Endothelial cell of umbilical vein (primary cell): ENCODE data around the gene GGPS1. TPM values are rescaled to one million over a fixed set of nuclear protein-coding genes. Genes with fewer than 3 reads are reported as not detected.

Experiments
- BruUV-seq: library from RNA; stranded (reverse); fragments of 400-500 nt; replicated peaks from 2 replicates; lab custom pipeline; 2021; lab: Mats Ljungman, UMichigan
- CTCF ChIA-PET: fragments of 300-600, 350-600 bp; sonication (Branson Sonifier 250); formaldehyde crosslinking; loops from one replicate; lab custom pipeline; 2021; ENCODE audit warnings: antibody characterized with exemption, inconsistent platforms; lab: Charles Lee
- POLR2A ChIA-PET: fragments of 300-600, 350-600 bp; sonication (Branson Sonifier 250); formaldehyde crosslinking; loops from one replicate; lab custom pipeline; 2021; ENCODE audit warnings: antibody characterized with exemption, inconsistent platforms; lab: Charles Lee
- DNase-seq: peaks from one replicate; pipeline ENCODE4 v3.0.0-alpha.2; 2011; ENCODE audit warnings: low read depth, low spot score
- FAIRE-seq: peaks from 2 replicates; lab custom pipeline; 2011; peaks lifted over from hg19 to GRCh38; lab: Jason Lieb, UNC
- H2AFZ ChIP-seq: 2 replicates; pipeline ENCODE4 v1.6.0; 2012; ENCODE audit warnings: low read depth, low read length, control low read depth, inconsistent platforms
- H3K27ac ChIP-seq: 2 replicates; pipeline ENCODE4 v1.5.1; 2011; ENCODE audit warnings: low read depth, mild to moderate bottlenecking, control low read depth, low read length, moderate library complexity; ENCODE audit not compliant: insufficient read depth
- H3K27me3 ChIP-seq, 2 experiments: 2 replicates each; pipeline versions ENCODE4 v1.6.0 to v1.6.1; 2011; ENCODE audit warnings: low read length in 2 of 2, mixed read lengths in 1 of 2; ENCODE audit not compliant: control insufficient read depth in 2 of 2, insufficient read depth in 2 of 2
- H3K36me3 ChIP-seq, 2 experiments: 2 replicates in 1 of 2; 3 replicates in 1 of 2; pipeline ENCODE4 v1.5.1; 2011; ENCODE audit warnings: low read length in 2 of 2, mild to moderate bottlenecking in 1 of 2, moderate library complexity in 1 of 2; ENCODE audit not compliant: control insufficient read depth in 2 of 2, insufficient read depth in 2 of 2; ENCODE audit errors: extremely low read depth in 1 of 2
- H3K4me1 ChIP-seq: 3 replicates; pipeline ENCODE4 v1.5.1; 2011; ENCODE audit warnings: mild to moderate bottlenecking, low read length; ENCODE audit not compliant: control insufficient read depth, insufficient read depth; ENCODE audit errors: extremely low read depth
- H3K4me2 ChIP-seq: 2 replicates; pipeline ENCODE4 v1.6.1; 2011; ENCODE audit warnings: low read length, control low read depth, mixed read lengths; ENCODE audit not compliant: insufficient read depth
- H3K4me3 ChIP-seq, 3 experiments: fragments of 200-600 bp in 1 of 3; sonication (generic), shearing (Covaris generic) in 1 of 3; replicated peaks in 1 of 3; 2 replicates each; pipeline ENCODE4 v1.5.1; 2011 to 2016; ENCODE audit warnings: control low read depth in 3 of 3, low read length in 3 of 3, mild to moderate bottlenecking in 2 of 3, inconsistent platforms in 1 of 3, low read depth in 1 of 3, moderate library complexity in 1 of 3; ENCODE audit not compliant: insufficient read depth in 1 of 3
- H3K79me2 ChIP-seq: 2 replicates; pipeline ENCODE4 v1.6.0; 2012; ENCODE audit warnings: low read length, inconsistent platforms; ENCODE audit not compliant: control insufficient read depth, insufficient read depth
- H3K9ac ChIP-seq: replicated peaks from 2 replicates; pipeline ENCODE3; 2011; ENCODE audit warnings: low read length, control low read depth; ENCODE audit not compliant: insufficient read depth; ENCODE audit errors: extremely low read depth
- H3K9me1 ChIP-seq: replicated peaks from 3 replicates; pipeline ENCODE4 v1.6.0; 2011; ENCODE audit warnings: mild to moderate bottlenecking, low read length; ENCODE audit not compliant: control insufficient read depth, insufficient read depth; ENCODE audit errors: extremely low read depth
- H3K9me3 ChIP-seq: replicated peaks from 2 replicates; pipeline ENCODE4 v1.5.1; 2012; ENCODE audit warnings: low read length, inconsistent platforms; ENCODE audit not compliant: control insufficient read depth, insufficient read depth
- H4K20me1 ChIP-seq: replicated peaks from 2 replicates; pipeline ENCODE3; 2011; ENCODE audit warnings: mild to moderate bottlenecking, low read length; ENCODE audit not compliant: control insufficient read depth, insufficient read depth; ENCODE audit errors: extremely low read depth
- EZH2 ChIP-seq: IDR thresholded peaks from 2 replicates; pipeline ENCODE4 v1.6.1; 2012; ENCODE audit warnings: borderline replicate concordance, low read depth, mild to moderate bottlenecking, moderate library complexity, low read length, inconsistent platforms; ENCODE audit not compliant: severe bottlenecking
- GATA2 ChIP-seq: IDR thresholded peaks from 2 replicates; pipeline ENCODE4 v1.7.0; 2011; ENCODE audit warnings: low read depth, mild to moderate bottlenecking, moderate library complexity, mixed read lengths, low read length; ENCODE audit not compliant: insufficient read length, insufficient read depth
- JUN ChIP-seq: IDR thresholded peaks from 2 replicates; pipeline ENCODE4 v1.6.1; 2011; ENCODE audit warnings: borderline replicate concordance, low read depth; ENCODE audit not compliant: insufficient read length, insufficient read depth
- MYC ChIP-seq: IDR thresholded peaks from one replicate; pipeline ENCODE4 v1.6.1; 2011; ENCODE audit warnings: mild to moderate bottlenecking, low read depth, low read length
- POLR2A ChIP-seq: IDR thresholded peaks from 2 replicates; pipeline ENCODE4 v1.6.1; 2012; ENCODE audit warnings: low read depth, mild to moderate bottlenecking, control low read depth, low read length
- POLR2AphosphoS5 ChIP-seq: IDR thresholded peaks from 2 replicates; pipeline ENCODE4 v1.6.1; 2012; ENCODE audit warnings: low read depth, mild to moderate bottlenecking, control low read depth, low read length, moderate library complexity; ENCODE audit not compliant: insufficient read depth
- dilution Hi-C: fragments of 300-500 bp; cut with MboI; formaldehyde crosslinking; loops from one replicate; pipeline ENCODE4 v1.15.0; 2019; ENCODE audit warnings: low sequenced_read_pairs; ENCODE audit not compliant: extremely low pct_ligation_motif_present
- intact Hi-C: fragments of 100-400 bp; cut with micrococcal nuclease; formaldehyde crosslinking; loops from one replicate; pipeline ENCODE4 v1.10.0; 2022
- polyA plus RNA-seq, 4 experiments: library from polyadenylated mRNA; depleted of rRNA in 3 of 4; stranded (reverse) in 3 of 4; unstranded in 1 of 4; fragments of >200 nt; gene quantifications; 2 replicates each; pipeline versions ENCODE4 v1.2.1 to v1.2.3, GENCODE V29; 2011 to 2012; ENCODE audit warnings: missing spikeins in 1 of 4
- total RNA-seq: library from RNA; stranded (reverse); gene quantifications from 2 replicates; pipeline ENCODE4 v1.2.3, GENCODE V29; 2021
- TF ChIP-seq, protein P1 (sequence below): IDR thresholded peaks from 2 replicates; pipeline ENCODE4 v1.6.1; 2011; ENCODE audit not compliant: insufficient read depth, insufficient read length
- TF ChIP-seq, protein P2 (sequence below), 2 donors: IDR thresholded peaks; 1 replicate in 1 of 2; 2 replicates in 1 of 2; pipeline ENCODE4 v1.5.1; 2011; ENCODE audit warnings: low read length in 2 of 2, mild to moderate bottlenecking in 2 of 2, moderate library complexity in 2 of 2, control low read depth in 1 of 2, inconsistent platforms in 1 of 2, low read depth in 1 of 2; ENCODE audit not compliant: insufficient read depth in 1 of 2; ENCODE audit errors: extremely low read depth in 1 of 2

GGPS1 gene
- total and polyA plus RNA-seq, 2 donors (not counting 3 experiments of a cell fraction or from before 2014, with no cell fraction given) = 10.7 to 29.5 TPM

- TF ChIP-seq POLR2A (no peak), MYC (no peak), POLR2AphosphoS5 (no peak), GATA2 (no peak), JUN (no peak), EZH2 (no peak)
- TF ChIP-seq, protein P1, sequence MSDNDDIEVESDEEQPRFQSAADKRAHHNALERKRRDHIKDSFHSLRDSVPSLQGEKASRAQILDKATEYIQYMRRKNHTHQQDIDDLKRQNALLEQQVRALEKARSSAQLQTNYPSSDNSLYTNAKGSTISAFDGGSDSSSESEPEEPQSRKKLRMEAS = no peak
- TF ChIP-seq, protein P2, sequence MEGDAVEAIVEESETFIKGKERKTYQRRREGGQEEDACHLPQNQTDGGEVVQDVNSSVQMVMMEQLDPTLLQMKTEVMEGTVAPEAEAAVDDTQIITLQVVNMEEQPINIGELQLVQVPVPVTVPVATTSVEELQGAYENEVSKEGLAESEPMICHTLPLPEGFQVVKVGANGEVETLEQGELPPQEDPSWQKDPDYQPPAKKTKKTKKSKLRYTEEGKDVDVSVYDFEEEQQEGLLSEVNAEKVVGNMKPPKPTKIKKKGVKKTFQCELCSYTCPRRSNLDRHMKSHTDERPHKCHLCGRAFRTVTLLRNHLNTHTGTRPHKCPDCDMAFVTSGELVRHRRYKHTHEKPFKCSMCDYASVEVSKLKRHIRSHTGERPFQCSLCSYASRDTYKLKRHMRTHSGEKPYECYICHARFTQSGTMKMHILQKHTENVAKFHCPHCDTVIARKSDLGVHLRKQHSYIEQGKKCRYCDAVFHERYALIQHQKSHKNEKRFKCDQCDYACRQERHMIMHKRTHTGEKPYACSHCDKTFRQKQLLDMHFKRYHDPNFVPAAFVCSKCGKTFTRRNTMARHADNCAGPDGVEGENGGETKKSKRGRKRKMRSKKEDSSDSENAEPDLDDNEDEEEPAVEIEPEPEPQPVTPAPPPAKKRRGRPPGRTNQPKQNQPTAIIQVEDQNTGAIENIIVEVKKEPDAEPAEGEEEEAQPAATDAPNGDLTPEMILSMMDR (IDR thresholded peaks at IDR 0.05; ENCODE audit: extremely low read depth in 1 of 2, insufficient read depth in 1 of 2, low read depth in 1 of 2, low read length in 2 of 2) = no peak
- no peaks in the 10 kb centered on the region for H3K27me3 ChIP-seq
- H3K4me2 ChIP-seq = no peak overlapping the region
- intact Hi-C loops = no loop called here
- POLR2A ChIA-PET = interaction anchor here (1.6 kb wide), 1 partner anchor 49 kb away, joined by 3 read pairs; the partner anchor contains the start of gene GGPS1
- H3K36me3 ChIP-seq = no peaks in the 10 kb centered on the region
- peaks cover 5% of the 10 kb centered on the region for H3K9me1 ChIP-seq
- BruUV-seq = no TSS peak
- no peaks in the 10 kb centered on the region for H3K4me1 ChIP-seq
- dilution Hi-C loops = no loop called here
- CTCF ChIA-PET = interaction anchor here (0.6 to 1.5 kb wide), 4 partner anchors 9 to 135 kb away, joined by 3 to 6 read pairs (median 4); no protein-coding TSS in a partner anchor
- no peak overlapping the region for H3K27ac ChIP-seq
- H2AFZ ChIP-seq = no peak overlapping the region
- no peak for DNase-seq
- H3K9me3 ChIP-seq = no peaks in the 10 kb centered on the region
- no peak for FAIRE-seq
- H3K79me2 ChIP-seq = peaks cover 88% of the 10 kb centered on the region
- H3K9ac ChIP-seq = no peak overlapping the region
- no peak overlapping the region for H3K4me3 ChIP-seq
- peaks cover 15% of the 10 kb centered on the region for H4K20me1 ChIP-seq
Observed at GRCh38 chr1:235279694-235280093, 48.7 kb upstream of the GGPS1 start.
